HG03097 (cell line): Measurements from ENCODE around the gene POTEE.
"Not testable (repeated sequence)": the region's sequence is repeated elsewhere in the genome, so short reads cannot be mapped to it uniquely, and the experiment has no call there.

Experiments used
- ATAC-seq: cut with Tn5 transposase; IDR thresholded peaks from one replicate; pipeline ENCODE4 v1.9.1; 2021; ENCODE audit not compliant: unreplicated experiment, low FRiP score

POTEE gene

GRCh38 chr2:131209030-131209772, at the start of gene POTEE:
Gene POTEE, plus strand, starts transcription at chr2:131209536. Its CDS starts 8,867 bp downstream, at chr2:131218403.
- ATAC-seq, result not testable (repeated sequence)

DNA sequence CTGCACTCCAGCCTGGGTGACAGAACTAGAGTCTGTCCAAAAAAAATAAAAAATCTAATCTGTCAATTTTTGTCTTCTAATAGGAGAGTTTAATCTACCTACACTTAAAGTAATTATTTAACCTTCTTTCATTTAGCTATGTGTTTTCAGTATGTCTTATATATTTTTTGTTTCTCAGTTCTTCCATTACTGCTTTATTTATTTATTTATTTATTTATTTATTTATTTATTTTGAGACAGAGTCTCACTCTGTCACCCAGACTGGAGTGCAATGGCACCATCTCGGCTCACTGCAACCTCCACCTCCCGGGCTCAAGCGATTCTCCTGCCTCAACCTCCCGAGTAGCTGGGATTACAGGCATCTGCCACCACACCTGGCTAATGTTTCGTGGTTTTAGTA, 43.8 kb upstream of the POTEE start:
- ATAC-seq, result not testable (repeated sequence)

DNA sequence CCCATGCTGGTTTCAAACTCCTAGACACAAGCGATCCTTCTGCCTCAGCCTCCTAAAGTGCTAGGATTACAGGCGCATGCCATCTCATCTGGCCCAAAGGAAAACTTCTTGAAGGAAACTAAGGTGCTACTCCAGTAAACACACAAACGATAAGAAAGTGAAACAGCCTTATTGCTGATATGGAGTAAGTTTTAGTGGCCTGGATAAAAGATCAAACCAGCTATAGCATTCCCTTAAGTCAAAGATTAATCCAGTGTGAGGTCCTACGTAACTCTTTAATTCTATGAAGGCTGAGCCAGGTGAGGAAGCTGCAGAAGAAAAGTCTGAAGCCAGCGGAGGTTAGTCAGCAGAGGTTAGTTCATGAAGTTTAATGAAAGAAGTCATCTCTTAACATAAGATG, 40.8 kb upstream of the POTEE start:
- ATAC-seq, result no peak

DNA sequence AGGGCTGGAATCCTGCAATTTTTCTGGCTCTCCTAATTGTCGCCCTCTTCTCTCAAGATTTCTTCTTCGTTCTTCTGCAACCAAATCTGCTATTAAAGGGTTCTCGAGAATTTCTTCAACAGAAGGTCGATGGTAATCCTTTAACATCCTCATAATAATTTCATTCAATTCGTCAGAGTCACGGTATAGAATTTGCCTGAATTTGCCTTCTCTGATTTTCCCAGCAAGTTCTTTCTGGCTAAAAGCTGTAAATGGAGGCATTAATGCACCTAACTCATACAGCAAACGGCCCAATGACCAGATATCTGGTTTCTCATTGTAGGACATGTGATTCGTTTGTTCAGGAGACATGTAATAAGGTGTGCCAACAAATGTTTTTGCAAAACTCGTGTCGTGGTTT, 31.3 kb upstream of the POTEE start:
- not testable (repeated sequence) for ATAC-seq

- not testable (repeated sequence) for ATAC-seq
Measured at GRCh38 chr2:131178721-131179418, 30.5 kb upstream of the POTEE start.

- ATAC-seq, result not testable (repeated sequence)
Measured at GRCh38 chr2:131181451-131181850, 27.9 kb upstream of the POTEE start.

GRCh38 chr2:131193421-131193820, 15.9 kb upstream of the POTEE start:
- not testable (repeated sequence) for ATAC-seq

DNA sequence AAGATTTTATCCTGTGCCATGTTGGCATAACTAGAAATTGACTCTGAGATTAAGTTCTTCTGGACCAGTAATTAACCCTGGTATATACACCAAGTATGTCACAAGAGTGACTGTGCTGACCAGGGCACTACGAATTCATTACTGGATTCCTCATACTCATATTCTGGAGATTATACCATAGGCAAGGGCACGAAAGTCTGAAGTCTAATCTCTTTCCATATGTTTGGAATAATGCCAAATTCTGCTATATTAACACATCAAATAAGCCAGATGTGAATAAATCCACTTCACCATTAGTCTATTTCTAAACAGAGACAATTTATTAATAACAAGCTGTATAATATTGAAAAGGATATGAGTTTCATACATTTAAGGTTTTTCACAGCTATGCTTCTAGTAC, 13.2 kb upstream of the POTEE start:
- not testable (repeated sequence) for ATAC-seq

DNA sequence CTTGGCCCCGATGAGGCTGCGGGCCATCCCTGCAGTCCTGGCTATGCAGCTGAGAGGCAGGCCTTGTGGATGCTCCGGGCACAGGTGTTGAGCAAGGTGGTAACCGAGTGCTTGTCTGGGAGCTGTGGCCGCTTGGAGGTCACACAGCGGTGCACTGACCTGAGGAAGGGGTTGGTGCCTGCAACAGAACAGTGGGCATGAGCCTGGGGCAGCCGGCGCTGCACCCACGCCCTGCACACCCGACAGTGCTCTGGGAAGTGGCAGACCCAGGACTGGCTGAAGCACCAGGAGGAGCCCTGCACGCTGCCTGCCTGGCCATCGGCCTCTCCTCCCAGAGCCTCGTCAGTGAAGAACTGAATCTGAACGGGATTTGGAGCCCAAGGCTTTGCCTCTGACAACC, 8.2 kb upstream of the POTEE start:
- ATAC-seq, result no peak

DNA sequence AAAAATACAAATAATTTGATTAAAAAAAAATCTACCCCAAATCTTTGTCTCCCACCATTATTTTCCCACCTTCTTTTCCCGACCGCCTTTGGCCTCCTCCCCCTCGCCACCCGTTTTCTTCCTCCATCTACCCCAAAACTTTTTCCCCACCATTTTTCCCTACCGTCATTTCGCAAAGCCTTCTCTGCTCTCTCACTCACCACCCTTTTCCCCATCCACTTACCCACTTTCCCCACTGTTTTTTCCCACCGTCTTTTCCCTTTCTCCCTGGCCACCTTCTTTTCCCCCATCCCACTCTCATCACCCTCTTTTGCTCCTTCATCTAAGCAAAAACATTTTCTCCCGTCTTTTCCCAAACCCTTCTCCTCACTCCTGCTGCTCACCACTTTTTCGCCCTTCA, 1.5 kb upstream of the POTEE start:
- not testable (repeated sequence) for ATAC-seq

DNA sequence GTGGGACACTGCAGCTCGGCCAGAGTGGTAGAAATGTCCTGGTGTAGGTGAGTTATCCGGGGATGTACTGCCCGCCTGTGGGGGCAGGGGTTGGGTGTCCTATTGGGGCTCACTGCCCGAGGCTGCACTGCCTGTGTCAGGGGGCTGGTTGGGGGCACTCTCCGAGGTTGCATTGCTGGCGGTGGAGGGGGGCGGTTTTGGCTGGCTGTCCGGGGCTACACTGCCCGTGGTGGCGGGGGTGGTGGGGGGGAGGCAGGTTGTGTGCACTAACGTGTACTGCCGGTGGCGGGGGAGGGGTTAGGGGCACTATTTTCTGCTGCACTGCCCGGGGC, 403 bp downstream of the POTEE start:
- ATAC-seq, result not testable (repeated sequence)

DNA sequence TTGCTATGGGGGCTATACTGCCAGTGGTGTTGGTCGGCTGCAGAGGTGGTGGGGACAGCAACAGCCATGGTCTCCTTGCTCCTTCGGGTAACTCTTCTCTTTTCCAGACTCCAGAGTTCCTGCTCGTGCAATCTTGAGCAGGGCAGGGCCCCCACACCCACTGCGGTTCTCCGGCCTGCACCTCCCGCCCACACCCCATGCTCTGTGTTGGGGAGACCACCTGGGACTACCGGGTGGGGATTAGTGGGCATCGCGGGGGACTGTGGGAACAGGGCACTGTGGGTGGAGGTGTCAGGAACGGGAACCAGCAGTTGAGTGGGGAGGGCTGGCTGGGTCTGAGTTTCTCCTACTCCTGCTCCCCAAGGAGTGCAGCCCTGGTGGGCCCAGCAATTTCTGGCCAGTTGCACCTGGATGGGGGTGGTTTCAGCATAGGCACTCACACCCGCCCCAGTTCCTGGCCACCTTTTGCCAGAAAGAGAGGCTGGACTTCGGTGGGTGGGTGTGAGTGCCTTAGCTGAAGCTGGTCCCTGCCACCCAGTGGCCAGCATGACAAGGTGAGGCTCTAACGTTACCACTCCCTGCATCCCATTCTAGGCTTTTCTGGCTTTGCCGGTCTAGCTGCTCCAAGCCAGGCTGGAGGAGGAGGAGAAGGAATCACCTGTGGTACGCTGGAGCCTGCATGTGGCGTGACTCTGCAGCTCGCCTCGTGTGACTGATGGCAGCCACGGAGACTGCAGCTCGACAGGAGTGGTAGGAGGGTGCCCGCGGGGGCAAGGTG, 1.3 kb downstream of the POTEE start:
- not testable (repeated sequence) for ATAC-seq

DNA sequence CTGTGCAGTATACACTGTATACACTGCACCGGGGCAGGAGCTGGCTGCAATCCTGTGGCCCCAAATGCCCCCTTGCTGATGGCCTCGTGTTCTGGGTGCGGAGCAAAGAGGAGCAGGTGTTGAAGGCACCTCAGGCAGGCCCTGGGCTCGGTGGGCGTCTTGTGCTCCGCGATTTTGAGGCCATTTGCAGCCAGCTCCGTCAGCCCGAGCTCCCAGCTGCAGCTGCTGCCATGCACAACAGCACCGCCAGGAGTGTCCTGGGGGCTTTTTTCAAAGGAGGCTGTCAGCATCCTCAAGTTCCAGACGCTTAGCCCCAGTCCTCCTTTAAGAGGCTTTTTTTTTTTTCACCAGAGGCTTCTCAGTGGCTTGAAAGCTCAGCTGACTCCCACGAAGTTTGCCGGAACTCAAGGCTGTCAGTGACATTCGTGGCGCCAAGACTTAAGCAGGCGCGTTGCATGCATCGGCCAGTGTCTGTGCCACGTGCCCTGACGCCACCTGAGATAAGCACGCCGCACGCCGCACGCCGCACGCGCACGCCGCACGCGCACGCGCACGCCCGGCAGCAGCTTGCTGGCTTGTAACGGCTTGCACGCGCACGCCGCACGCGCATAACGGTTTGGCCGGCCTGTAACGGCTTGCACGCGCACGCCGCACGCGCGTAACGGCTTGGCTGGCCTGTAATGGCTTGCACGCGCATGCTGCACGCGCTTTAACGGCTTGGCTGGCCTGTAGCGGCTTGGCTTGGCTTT, 8.1 kb downstream of the POTEE start:
- not testable (repeated sequence) for ATAC-seq

DNA sequence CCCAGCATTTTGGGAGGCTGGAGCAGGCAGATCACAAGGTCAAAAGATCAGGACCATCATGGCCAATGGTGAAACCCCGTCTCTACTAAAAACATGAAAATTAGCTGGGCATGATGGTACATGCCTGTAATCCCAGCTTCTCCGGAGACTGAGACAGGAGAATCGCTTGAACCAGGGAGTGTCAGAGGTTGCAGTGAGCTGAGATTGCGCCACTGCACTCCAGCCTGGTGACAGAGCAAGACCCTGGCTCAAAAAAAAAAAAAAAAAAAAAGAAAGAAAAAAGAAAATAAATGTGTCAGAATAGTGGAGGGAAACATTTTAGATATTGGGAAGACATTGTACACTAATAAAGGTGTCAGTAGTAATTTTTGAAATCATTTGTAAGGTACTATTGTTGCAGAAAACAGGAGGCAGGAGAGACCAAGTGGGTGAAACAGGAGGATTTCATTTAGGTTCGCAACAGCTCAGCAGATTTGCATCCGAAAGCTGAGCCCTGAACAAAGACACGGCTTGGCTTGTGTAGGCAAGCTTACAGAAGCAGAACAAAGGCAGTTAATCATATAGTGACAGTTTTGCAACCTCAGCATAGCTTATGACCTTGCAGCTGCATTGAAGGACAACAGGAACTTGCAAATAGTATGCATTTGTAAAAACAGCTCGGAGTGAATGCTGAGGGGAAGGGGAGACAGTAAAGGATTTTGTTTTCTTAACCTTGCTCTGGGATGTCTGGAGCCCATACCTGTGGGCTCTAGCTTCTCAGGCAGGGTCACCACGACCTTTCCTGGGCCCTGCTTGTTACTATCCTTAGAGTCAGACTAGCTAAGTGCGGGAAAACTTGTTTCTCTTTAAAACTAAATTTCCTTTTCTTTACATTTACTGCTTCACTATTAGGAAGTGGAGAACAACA, 26.5 kb downstream of the POTEE start:
- ATAC-seq, result not testable (repeated sequence)
